ENCODE results near the gene ADAMTS8.
"Not testable (repeated sequence)": the region's sequence is repeated elsewhere in the genome, so short reads cannot be mapped to it uniquely, and the experiment has no call there.

ADAMTS8 gene

DNA sequence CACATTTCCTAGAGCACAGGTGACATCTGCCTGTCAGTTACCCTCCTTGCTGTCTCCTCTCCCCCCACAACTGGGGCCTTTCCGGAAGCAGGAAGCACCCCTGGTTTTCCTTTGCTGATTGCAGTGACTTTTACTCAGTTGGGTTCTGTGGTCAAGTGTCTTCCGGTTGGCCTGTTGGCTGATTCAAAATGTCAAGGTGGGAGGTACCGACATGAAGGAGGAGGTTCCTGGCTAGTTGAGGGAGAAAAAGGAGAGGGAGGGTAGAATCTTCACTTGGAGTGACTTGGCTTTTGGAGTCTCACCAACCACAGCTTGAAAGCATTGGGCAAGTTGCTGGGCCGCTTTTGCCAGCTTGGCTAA lies 10.7 kb upstream of the ADAMTS8 start:
- no peak for DNase-seq (ENCODE audit: low read depth, low spot score)

DNA sequence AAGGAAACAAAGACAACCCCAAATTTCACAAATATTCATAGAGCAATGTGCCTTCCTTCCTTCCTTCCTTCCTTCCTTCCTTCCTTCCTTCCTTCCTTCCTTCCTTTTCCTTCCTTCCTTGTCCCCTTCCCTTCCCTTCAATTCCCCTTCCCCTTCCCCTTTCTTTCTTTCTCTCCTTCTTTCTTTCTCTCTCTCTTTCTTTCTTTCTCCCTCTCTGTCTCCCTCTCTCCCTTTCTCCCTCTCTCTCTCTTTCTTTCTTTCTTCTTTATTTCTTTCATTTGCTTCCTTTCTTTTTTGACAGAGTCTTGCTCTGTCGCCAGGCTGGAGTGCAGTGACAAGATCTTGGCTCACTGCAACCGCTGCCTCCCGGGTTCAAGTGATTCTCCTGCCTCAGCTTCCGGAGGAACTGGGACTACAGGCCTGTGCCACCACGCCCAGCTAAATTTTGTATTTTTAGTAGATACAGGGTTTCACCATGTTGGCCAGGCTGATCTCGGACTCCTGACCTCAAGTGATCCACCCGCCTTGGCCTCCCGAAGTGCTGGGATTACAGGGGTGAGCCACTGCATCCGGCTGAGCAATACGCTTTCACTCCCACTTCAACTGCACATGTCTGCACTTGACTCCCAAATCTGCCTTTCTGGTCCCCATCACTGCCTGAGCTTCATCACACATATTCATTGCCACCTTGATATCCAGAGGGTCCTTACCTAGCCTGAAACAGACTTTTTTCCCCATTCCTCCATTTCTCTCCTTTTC lies 10.2 kb upstream of the ADAMTS8 start:
- DNase-seq (ENCODE audit: low read depth, low spot score): not testable (repeated sequence)

- DNase-seq (ENCODE audit: low read depth, low spot score): no peak
Measured at GRCh38 chr11:130437848-130438247, 9.4 kb upstream of the ADAMTS8 start.

DNA sequence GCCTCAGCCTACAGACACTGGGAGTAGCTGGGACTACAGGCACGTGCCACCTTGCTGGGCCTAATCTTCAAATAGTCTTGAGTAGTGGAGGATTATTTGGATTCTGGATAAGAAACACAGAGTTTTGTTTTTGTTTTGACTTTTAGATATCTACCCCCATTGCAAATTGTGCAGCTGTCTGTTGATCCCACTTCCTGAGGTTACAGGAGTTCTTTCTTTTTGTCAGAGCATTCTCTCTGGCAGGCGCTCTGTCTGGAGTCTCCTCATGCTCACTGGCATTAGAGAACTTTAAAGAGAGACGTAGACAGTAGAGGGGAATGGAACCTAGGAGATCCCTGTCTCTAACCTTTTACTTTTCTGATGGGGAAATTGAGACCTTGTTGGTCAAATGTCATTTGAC lies 7.8 kb upstream of the ADAMTS8 start:
- no peak for DNase-seq (ENCODE audit: low read depth, low spot score)

DNA sequence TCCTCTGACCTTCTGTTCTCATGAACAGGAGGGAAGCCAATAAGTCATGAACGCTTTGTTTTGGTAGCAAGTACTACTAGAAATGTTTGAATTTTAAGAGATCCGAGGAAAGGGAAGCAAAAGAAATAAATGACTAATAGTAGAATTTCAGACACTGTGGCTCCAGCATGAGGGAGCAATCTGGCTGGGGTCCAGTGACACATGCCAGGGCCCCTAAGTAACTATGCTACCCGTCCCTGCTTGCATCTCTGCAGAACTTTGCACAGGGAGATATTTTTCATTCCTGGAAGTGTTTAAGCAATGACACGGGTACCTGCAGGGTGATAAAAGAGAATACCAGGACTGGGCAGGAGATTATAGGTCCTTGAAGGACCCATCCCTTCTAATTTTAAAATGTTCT lies 7.3 kb upstream of the ADAMTS8 start:
- DNase-seq (ENCODE audit: low read depth, low spot score): no peak

DNA sequence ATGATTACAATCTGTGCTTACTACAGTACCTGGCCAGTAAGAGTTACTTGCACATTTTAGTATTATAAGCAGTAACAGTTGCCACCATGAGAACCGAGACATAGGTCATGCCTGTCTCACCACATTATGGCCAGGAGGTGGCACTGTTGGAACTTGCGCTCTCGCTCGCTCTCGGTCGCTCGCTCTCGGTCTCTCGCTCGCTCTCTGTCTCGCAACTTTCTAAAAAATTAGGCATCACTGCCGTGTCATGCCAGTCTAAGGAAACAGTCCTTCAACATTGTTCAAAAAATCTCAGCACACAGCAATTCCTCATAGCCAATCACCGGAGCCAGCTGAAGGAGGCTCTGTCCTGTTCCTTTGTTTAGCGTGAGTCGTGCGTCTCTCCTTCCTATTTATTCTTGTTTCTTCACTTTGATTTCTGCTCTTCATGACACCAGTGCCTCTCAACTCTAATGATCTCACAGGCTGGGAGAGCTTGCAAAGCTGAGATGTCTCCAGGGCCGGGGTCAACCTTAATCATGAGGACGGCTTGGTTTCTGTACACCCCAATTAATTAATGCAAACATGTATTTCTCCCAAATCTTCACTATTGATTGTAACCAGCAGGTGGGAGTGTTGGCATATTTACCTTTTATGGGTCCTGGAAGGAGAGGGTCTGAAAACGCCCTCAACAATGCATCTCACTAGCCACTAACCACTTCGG lies 6.3 kb upstream of the ADAMTS8 start:
- peak; percentile 65 for DNase-seq (ENCODE audit: low read depth, low spot score)

- DNase-seq (ENCODE audit: low read depth, low spot score): no peak
Measured at GRCh38 chr11:130433357-130433756, 4.9 kb upstream of the ADAMTS8 start.

DNA sequence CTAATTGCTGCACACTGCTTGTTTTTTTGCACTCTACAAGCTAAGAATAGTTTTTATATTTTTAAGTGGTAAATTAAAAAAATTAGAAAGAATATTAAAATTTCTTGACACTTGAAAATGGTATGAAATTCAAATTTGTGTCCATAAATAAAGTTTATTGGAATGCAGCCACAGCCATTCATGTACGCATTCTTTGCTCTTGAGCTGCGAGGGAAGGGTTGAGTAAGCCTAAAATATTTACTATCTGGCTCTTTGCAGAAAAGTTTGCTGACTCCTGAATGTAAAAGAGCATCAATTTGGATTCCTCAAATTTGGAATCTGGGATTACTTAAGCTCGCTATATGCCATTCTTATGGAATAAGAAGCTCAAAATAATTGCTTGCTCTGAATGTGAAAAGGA lies 3.4 kb upstream of the ADAMTS8 start:
- no peak for DNase-seq (ENCODE audit: low read depth, low spot score)

GRCh38 chr11:130431331-130431773 lies 2.9 kb upstream of the ADAMTS8 start:
- no peak for DNase-seq (ENCODE audit: low read depth, low spot score)

DNA sequence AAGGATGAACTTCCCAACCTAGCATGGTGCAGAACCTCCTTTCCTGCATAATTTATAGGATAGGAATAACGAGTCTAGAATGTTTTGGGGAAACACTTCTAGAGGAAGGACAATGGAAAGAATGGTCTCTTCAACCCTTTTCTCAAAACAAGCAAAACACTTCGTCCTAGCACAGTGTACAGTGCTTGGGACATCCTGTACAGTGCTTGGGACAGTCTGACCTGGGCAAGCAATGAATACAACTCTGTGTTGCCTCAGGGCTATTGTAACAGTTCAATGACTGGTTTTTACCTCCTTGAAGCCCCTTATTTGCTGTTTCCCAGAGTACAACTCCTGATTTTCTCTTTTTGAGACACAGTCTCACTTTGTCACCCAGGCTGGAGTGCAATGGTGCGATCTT lies 1.6 kb upstream of the ADAMTS8 start:
- no peak for DNase-seq (ENCODE audit: low read depth, low spot score)

- DNase-seq (ENCODE audit: low read depth, low spot score): no peak
Measured at GRCh38 chr11:130429120-130429681, 792 bp upstream of the ADAMTS8 start.

DNA sequence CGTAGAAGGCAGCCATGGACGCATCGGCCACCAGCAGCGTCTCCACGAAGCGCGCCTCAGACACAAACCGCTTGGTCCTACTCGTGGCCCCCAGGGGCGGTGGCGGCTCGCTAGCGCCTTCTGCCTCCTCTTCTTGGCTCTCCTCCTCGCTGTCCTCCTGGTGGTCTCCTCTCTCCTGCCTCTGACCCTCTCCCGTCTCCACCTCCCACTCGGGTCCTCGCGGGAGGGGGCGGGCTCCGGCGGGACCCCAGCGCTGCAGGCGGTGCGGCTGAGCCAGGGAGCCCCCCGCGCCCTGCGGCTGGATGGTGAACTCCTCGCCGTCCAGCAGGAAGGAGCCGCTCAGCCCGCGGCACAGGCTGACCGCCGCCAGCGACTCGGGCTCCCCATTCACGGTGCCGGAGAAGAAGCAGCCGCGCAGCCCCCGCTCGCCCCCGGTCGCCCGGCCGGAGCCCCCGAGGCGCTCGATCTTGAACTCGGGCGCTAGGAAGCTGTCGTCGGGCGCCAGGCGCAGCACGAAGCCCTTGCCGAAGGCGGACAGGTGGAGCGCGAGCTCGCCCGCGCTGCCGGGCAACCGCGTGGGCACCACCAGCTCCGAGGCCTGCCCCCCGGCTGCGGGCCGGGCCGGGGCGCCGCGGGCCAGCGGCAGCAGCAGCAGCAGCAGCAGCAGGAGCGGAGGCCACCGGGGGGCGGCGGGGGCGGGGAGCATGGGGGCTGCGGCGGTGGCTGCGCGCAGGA lies 661 bp downstream of the ADAMTS8 start:
- DNase-seq (ENCODE audit: low read depth, low spot score): no peak

DNA sequence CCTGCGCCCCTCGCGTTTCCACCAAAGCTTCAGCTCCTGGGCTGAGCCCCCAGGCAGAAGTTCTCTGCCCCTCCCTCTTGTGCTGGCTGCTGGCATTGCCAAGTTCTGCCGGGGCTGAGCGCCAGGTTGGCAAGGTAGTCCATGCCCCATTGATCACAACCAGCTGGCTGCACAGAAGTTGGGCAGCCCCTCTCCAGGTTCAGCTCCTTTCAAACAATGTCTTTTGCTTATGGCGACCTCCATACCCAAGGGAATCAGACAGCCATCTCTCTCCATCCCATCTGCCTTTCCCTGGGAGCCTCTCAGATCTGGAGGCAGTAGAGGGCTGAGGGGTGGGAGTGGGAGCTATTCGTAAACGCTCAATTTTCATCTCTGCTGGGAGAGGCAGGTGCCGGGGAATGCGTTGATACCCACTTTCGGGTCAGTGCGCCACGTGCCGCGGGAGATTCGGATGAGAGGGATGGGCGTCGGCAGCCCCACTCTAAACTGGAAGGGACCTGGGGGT lies 1.5 kb downstream of the ADAMTS8 start:
- no peak for DNase-seq (ENCODE audit: low read depth, low spot score)

DNA sequence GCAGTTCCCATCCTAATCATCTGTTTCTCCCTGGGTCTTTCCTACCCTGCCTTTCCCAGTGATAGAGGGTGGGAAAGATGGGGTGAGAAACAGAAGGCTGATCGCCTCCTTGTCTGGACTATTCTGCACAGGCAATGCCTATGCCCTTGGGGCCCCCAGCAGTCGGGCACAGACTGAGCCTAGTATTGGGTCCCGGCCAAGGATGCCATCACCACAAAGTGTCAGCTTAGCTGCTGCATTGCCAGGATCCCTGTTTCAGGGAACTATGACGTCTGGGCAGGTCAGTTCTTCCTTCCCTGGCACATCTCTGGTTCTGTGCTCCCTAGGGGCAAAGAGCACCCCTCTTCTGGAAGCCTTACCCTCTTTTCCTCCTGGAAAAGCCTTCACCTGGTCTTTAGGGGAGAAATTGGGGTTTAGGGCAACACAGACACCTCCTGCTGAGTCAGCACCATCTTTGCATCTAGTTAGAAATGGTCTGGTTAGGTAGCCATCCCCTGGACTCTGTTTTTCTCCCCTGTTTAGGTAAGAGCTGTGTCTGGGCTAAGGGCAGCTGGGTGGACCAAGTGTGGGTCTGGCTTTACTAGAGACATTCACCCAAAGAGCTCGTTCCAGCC lies 2.1 kb downstream of the ADAMTS8 start:
- DNase-seq (ENCODE audit: low read depth, low spot score): no peak

DNA sequence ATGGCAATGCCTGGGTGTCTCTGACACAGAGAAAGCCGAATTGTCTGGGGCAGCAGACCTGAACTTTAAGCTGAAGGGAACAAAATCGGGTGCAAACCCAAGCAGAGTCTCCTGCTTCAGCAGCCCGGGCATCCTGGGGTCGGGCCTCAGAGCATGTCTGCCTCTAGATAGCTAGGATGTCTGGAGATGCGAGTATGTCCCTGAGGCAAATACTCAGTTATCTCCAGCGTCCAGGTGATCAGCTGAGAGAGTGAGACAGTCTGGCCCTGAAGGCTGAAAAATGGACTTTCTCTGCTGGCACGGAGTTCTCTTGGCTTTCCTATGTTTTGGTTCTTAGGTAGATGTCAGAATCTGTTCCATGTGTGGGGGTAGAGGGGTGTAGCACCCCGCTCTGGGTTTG lies 3.3 kb downstream of the ADAMTS8 start:
- DNase-seq (ENCODE audit: low read depth, low spot score): no peak

- DNase-seq (ENCODE audit: low read depth, low spot score): no peak
Measured at GRCh38 chr11:130424613-130425140, 3.7 kb downstream of the ADAMTS8 start.

DNA sequence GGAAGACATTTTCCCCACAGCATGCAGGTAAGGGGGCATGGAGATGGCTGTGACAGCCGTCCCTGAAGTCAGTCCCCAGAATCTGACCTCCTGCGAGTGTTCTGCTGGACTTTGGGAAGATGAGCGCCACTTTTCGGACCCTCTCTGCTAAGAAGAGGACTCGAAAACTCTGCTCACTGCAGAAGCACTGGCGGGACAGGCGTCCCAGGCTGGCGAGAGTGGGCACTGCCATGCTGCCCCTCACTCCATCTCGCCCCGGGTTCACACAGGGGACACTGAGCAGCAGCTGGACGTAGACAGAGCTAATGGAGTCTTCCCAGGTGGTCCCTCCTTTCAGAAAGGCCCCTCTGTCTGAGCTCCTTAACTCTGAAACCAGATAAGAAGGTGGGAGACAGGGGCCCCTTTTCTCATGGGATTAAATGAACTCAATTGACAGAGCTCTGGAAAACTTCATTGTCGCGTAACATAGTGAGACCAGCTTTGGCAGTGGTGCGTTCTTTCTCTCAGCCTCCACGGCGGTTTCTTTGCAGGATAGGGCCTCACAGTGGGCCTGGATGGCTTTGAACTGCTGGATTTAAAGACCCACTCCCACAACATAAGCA lies 4.8 kb downstream of the ADAMTS8 start:
- no peak for DNase-seq (ENCODE audit: low read depth, low spot score)

DNA sequence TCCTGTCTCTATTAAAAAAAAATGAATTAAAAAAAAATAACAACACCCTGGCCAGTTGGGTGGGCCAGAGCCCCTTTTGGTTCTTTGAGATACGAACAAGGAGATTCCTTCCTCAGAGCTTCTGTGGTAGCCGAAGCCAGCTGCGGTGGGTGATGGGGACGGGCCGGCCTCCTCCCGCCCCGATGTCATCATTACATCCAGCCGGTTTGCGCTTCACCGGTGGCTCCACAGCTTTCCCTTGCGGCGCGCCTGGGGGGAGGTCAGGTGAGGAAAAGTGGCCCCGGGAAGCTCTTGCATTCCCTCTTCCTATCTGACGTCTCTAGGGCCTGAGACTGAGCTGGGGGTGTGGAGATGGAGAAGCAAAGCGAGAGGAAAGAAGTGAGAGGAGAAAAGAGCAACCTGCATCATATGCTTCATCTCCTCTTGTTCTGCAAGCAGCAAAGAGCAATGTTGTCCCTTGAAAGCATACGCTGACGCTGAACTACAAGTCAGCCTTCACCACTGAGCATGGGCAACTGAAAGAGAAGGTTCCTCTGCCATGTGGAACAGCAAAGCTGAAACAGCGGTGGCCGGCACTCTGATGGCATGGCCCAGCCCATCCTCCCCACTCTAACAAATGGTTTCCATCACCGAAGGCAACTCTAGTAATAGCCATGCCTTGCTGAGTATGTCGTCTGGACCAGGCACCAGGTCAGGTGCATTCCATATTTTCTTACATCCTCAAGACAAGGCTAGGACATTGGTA lies 6.0 kb downstream of the ADAMTS8 start:
- DNase-seq (ENCODE audit: low read depth, low spot score): no peak

GRCh38 chr11:130421697-130422096 lies 6.7 kb downstream of the ADAMTS8 start:
- no peak for DNase-seq (ENCODE audit: low read depth, low spot score)

DNA sequence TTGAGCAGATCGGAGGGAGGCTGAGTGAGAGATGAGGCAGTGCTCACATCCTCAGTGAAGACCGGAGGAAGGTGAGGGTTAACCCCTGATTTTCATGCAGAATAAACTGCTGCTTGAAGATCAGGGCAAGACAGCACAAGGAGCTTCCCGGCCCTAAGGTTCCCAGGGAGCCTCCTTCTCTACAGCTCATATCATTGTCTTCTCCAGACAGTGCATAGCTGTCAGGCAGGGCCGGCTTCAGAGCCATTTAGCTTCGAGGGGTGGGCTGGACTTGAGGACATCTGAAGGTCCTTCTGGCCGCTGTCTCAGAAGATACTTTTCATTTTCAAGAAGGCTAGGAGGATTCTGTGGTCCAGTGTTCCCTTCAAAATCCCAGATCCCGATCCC lies 7.2 kb downstream of the ADAMTS8 start:
- DNase-seq (ENCODE audit: low read depth, low spot score): no peak

Data from brain pericyte (primary cell).